ENCODE measurements around the gene SNX1.

The SNX1 gene

GRCh38 chr15:64180235-64180824 lies 84.5 kb downstream of the SNX1 start:
- DNase-seq: no peak

- DNase-seq: no peak
Measured at GRCh38 chr15:64182859-64183370, 87.1 kb downstream of the SNX1 start.

- DNase-seq: no peak
Measured at GRCh38 chr15:64185146-64185911, 89.5 kb downstream of the SNX1 start.

- no peak for DNase-seq
Measured at GRCh38 chr15:64187396-64188191, 91.8 kb downstream of the SNX1 start.
